WTC11 (cell line): Measurements from ENCODE around the gene KIF5C.

Experiments
- ATF3 ChIP-seq: sonication (generic); formaldehyde crosslinking; conservative IDR thresholded peaks from 2 replicates; pipeline ENCODE4 v1.8.1; 2022; ENCODE audit warnings: mild to moderate bottlenecking, missing genetic modification reagents
- CREB1 ChIP-seq: sonication (generic); formaldehyde crosslinking; IDR thresholded peaks from 2 replicates; pipeline ENCODE4 v1.8.0; 2023; ENCODE audit warnings: mild to moderate bottlenecking, missing genetic modification reagents
- CTCF ChIP-seq: fragments of 200-600 bp; IDR thresholded peaks from 2 replicates; pipeline ENCODE4 v1.8.0; 2022; ENCODE audit warnings: antibody characterized with exemption
- E2F4 ChIP-seq: sonication (generic); formaldehyde crosslinking; IDR thresholded peaks from 2 replicates; pipeline ENCODE4 v1.8.1; 2022; ENCODE audit warnings: low read depth, mild to moderate bottlenecking, moderate library complexity, missing genetic modification reagents, borderline replicate concordance
- ESRRA ChIP-seq: sonication (generic); formaldehyde crosslinking; IDR thresholded peaks from 2 replicates; pipeline ENCODE4 v1.8.1; 2022; ENCODE audit warnings: mild to moderate bottlenecking, missing genetic modification reagents, borderline replicate concordance
- FOXJ3 ChIP-seq: sonication (generic); formaldehyde crosslinking; IDR thresholded peaks from 2 replicates; pipeline ENCODE4 v1.9.0; 2021; ENCODE audit warnings: missing genetic modification reagents, mild to moderate bottlenecking, borderline replicate concordance
- HMGXB4 ChIP-seq: sonication (generic); formaldehyde crosslinking; IDR thresholded peaks from 2 replicates; pipeline ENCODE4 v1.8.1; 2023; ENCODE audit warnings: mild to moderate bottlenecking, moderate library complexity, missing genetic modification reagents
- MAX ChIP-seq: sonication (generic); formaldehyde crosslinking; IDR thresholded peaks from 2 replicates; pipeline ENCODE4 v1.8.0; 2022; ENCODE audit warnings: mild to moderate bottlenecking, missing genetic modification reagents
- MLX ChIP-seq: sonication (generic); formaldehyde crosslinking; IDR thresholded peaks from 2 replicates; pipeline ENCODE4 v1.8.1; 2023; ENCODE audit warnings: mild to moderate bottlenecking, missing genetic modification reagents, moderate library complexity
- NR2C2 ChIP-seq: sonication (generic); formaldehyde crosslinking; IDR thresholded peaks from 2 replicates; pipeline ENCODE4 v1.8.0; 2022; ENCODE audit warnings: mild to moderate bottlenecking, missing genetic modification reagents
- NR3C1 ChIP-seq: sonication (generic); formaldehyde crosslinking; conservative IDR thresholded peaks from 2 replicates; pipeline ENCODE4 v1.8.1; 2023; ENCODE audit warnings: low read depth, mild to moderate bottlenecking, missing genetic modification reagents
- SMAD4 ChIP-seq: sonication (generic); formaldehyde crosslinking; IDR thresholded peaks from 2 replicates; pipeline ENCODE4 v1.8.0; 2022; ENCODE audit warnings: mild to moderate bottlenecking, missing genetic modification reagents
- SP1 ChIP-seq: sonication (generic); formaldehyde crosslinking; conservative IDR thresholded peaks from 2 replicates; pipeline ENCODE4 v1.8.1; 2022; ENCODE audit warnings: missing genetic modification reagents
- TF ChIP-seq, protein P1 (sequence below): sonication (generic); formaldehyde crosslinking; IDR thresholded peaks from 2 replicates; pipeline ENCODE4 v1.8.1; 2022; ENCODE audit warnings: low read depth, missing genetic modification reagents, borderline replicate concordance

- no peak for TF ChIP-seq MLX (CRISPR knock-in tag)
- no peak for TF ChIP-seq SMAD4 (CRISPR knock-in tag)
- TF ChIP-seq NR3C1 = no peak
- no peak for TF ChIP-seq E2F4 (CRISPR knock-in tag)
- TF ChIP-seq, protein P1, sequence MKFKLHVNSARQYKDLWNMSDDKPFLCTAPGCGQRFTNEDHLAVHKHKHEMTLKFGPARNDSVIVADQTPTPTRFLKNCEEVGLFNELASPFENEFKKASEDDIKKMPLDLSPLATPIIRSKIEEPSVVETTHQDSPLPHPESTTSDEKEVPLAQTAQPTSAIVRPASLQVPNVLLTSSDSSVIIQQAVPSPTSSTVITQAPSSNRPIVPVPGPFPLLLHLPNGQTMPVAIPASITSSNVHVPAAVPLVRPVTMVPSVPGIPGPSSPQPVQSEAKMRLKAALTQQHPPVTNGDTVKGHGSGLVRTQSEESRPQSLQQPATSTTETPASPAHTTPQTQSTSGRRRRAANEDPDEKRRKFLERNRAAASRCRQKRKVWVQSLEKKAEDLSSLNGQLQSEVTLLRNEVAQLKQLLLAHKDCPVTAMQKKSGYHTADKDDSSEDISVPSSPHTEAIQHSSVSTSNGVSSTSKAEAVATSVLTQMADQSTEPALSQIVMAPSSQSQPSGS (CRISPR knock-in tag) = no peak
- no peak for TF ChIP-seq FOXJ3 (CRISPR knock-in tag)
- no peak for TF ChIP-seq NR2C2 (CRISPR knock-in tag)
- no peak for TF ChIP-seq CTCF
- TF ChIP-seq MAX (CRISPR knock-in tag) = no peak
- no peak for TF ChIP-seq SP1 (CRISPR knock-in tag)
- no peak for TF ChIP-seq ESRRA
- no peak for TF ChIP-seq CREB1 (CRISPR knock-in tag)
- TF ChIP-seq ATF3 = no peak
- no peak for TF ChIP-seq HMGXB4 (CRISPR knock-in tag)
Observed at GRCh38 chr2:149033716-149034115, 158.7 kb downstream of the KIF5C start.
